Gastrocnemius medialis (tissue), 4 donors: ENCODE measurements around the gene LINGO4.

ENCODE experiments used
- POLR2A ChIP-seq, 2 donors: fragments of 450-650 bp; IDR thresholded peaks; one replicate each; pipeline ENCODE4 v1.6.1; 2017; ENCODE audit warnings: antibody characterized with exemption in 2 of 2, mild to moderate bottlenecking in 2 of 2, moderate library complexity in 2 of 2
- TF ChIP-seq, protein P1 (sequence below), 5 experiments: fragments of 450-650 bp in 3 of 5; fragments of 200-600 bp in 2 of 5; sonication (generic) in 2 of 5; IDR thresholded peaks in 4 of 5; conservative IDR thresholded peaks in 1 of 5; 1 replicate in 4 of 5; 2 replicates in 1 of 5; pipeline ENCODE4 v1.5.1; 2016 to 2019; ENCODE audit warnings: antibody characterized with exemption in 5 of 5, mild to moderate bottlenecking in 3 of 5, moderate library complexity in 3 of 5

DNA sequence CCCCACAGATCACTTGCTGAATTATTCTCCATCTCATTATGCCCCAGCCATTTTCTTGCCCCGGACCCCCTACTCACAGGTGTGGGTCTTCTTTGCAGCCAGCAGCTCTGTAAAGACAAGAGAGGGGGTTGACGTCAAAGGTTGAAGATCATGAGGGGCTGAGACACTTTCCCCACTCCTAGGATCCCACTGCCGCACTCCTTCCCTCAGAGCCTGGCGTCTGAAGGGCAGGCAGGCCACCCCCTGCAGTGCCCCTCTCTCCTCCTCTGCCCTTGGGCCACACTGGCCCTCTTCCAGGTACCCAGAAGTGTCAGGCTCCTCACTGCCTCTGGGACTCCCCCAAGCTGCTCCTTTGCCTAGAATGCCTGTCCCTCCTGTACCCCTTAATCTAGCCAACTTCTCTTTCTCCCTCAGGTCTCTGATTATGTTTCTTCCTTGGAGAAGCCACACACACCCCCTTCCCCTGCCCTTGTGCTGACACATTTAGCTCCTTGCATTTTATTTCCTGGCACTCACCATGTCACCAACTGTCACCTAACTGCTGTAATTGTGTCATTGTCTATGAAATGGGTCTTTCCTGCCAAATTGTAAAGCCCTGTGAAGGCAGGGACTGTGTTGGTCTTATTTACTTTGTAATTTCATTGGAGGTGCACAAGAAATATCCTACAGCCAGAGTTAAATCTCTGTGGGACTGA lies 24.3 kb upstream of the LINGO4 start:
- TF ChIP-seq POLR2A (IDR thresholded peaks at IDR 0.05), result no peak
- TF ChIP-seq, protein P1, sequence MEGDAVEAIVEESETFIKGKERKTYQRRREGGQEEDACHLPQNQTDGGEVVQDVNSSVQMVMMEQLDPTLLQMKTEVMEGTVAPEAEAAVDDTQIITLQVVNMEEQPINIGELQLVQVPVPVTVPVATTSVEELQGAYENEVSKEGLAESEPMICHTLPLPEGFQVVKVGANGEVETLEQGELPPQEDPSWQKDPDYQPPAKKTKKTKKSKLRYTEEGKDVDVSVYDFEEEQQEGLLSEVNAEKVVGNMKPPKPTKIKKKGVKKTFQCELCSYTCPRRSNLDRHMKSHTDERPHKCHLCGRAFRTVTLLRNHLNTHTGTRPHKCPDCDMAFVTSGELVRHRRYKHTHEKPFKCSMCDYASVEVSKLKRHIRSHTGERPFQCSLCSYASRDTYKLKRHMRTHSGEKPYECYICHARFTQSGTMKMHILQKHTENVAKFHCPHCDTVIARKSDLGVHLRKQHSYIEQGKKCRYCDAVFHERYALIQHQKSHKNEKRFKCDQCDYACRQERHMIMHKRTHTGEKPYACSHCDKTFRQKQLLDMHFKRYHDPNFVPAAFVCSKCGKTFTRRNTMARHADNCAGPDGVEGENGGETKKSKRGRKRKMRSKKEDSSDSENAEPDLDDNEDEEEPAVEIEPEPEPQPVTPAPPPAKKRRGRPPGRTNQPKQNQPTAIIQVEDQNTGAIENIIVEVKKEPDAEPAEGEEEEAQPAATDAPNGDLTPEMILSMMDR (IDR thresholded peaks at IDR 0.05 in 4 of 5, conservative IDR thresholded peaks at IDR 0.05 in 1 of 5), result no peak
